HEK293 (cell line): ENCODE data around the gene SLC25A42.

ENCODE experiments used
- CTCF ChIA-PET: fragments of 350-600 bp; formaldehyde crosslinking; extraction: SDS; loops from one replicate; lab custom pipeline; 2021; ENCODE audit warnings: antibody characterized with exemption; lab: Yijun Ruan, JAX
- POLR2A ChIA-PET: fragments of 300-600 bp; formaldehyde crosslinking; extraction: SDS; loops from one replicate; lab custom pipeline; 2020; ENCODE audit warnings: antibody characterized with exemption, inconsistent platforms; lab: Yijun Ruan, JAX
- H3K27ac ChIP-seq: fragments of 200-500 bp; sonication (Bioruptor generic); 2 replicates; pipeline ENCODE4 v1.5.1; 2014; ENCODE audit warnings: low read depth, low read length, control low read depth, inconsistent platforms; ENCODE audit errors: extremely low read depth
- H3K36me3 ChIP-seq, 2 experiments: fragments of 200-500 bp in 1 of 2; sonication (Bioruptor generic) in 1 of 2; 1 replicate in 1 of 2; 2 replicates in 1 of 2; pipeline ENCODE4 v1.5.1; 2014 to 2017; ENCODE audit warnings: inconsistent platforms in 2 of 2, low read length in 2 of 2; ENCODE audit not compliant: control insufficient read depth in 2 of 2, insufficient read depth in 1 of 2
- H3K4me1 ChIP-seq: fragments of 200-500 bp; sonication (Bioruptor generic); 2 replicates; pipeline ENCODE4 v1.5.1; 2014; ENCODE audit warnings: mild to moderate bottlenecking, low read length, inconsistent platforms; ENCODE audit not compliant: control insufficient read depth, insufficient read depth
- H3K4me3 ChIP-seq: 2 replicates; pipeline ENCODE4 v1.5.1; 2011; ENCODE audit warnings: low read depth, mild to moderate bottlenecking, control low read depth, low read length, moderate library complexity
- H3K9me3 ChIP-seq: fragments of 200-500 bp; sonication (Bioruptor generic); 2 replicates; pipeline ENCODE4 v1.5.1; 2014; ENCODE audit warnings: low read depth, low read length, inconsistent platforms; ENCODE audit not compliant: control insufficient read depth, insufficient read depth
- FEZF1 ChIP-seq: fragments of 450-650 bp; formaldehyde crosslinking; IDR thresholded peaks from 2 replicates; pipeline ENCODE4 v1.5.1; 2016; ENCODE audit warnings: missing biosample characterization, missing genetic modification characterization
- ZFP3 ChIP-seq: fragments of 450-650 bp; formaldehyde crosslinking; IDR thresholded peaks from 2 replicates; pipeline ENCODE4 v1.5.1; 2016; ENCODE audit warnings: low read depth, missing biosample characterization, missing genetic modification characterization
- ZNF140 ChIP-seq: fragments of 450-650 bp; formaldehyde crosslinking; IDR thresholded peaks from 2 replicates; pipeline ENCODE4 v1.5.1; 2016; ENCODE audit warnings: missing biosample characterization, missing genetic modification characterization
- ZNF23 ChIP-seq: fragments of 450-650 bp; formaldehyde crosslinking; IDR thresholded peaks from 2 replicates; pipeline ENCODE4 v1.5.1; 2016; ENCODE audit warnings: missing biosample characterization, missing genetic modification characterization, borderline replicate concordance
- ZNF248 ChIP-seq: fragments of 450-650 bp; formaldehyde crosslinking; IDR thresholded peaks from 2 replicates; pipeline ENCODE4 v1.5.1; 2017; ENCODE audit warnings: missing biosample characterization, missing genetic modification characterization
- ZNF292 ChIP-seq: fragments of 450-650 bp; formaldehyde crosslinking; IDR thresholded peaks from 2 replicates; pipeline ENCODE4 v1.5.1; 2016; ENCODE audit warnings: low read depth, missing biosample characterization, missing genetic modification characterization, borderline replicate concordance
- ZNF501 ChIP-seq: fragments of 450-650 bp; formaldehyde crosslinking; IDR thresholded peaks from 2 replicates; pipeline ENCODE4 v1.5.1; 2016; ENCODE audit warnings: missing biosample characterization, missing genetic modification characterization
- ZNF549 ChIP-seq: fragments of 450-650 bp; IDR thresholded peaks from 2 replicates; pipeline ENCODE4 v1.5.1; 2018; ENCODE audit warnings: missing biosample characterization, missing genetic modification characterization, mild to moderate bottlenecking, inconsistent platforms, moderate library complexity
- ZNF558 ChIP-seq: fragments of 450-650 bp; formaldehyde crosslinking; IDR thresholded peaks from 2 replicates; pipeline ENCODE4 v1.5.1; 2016; ENCODE audit warnings: missing biosample characterization, missing genetic modification characterization
- ZNF561 ChIP-seq: fragments of 450-650 bp; IDR thresholded peaks from 2 replicates; pipeline ENCODE4 v1.5.1; 2018; ENCODE audit warnings: missing biosample characterization, missing genetic modification characterization, borderline replicate concordance
- ZNF785 ChIP-seq: fragments of 450-650 bp; formaldehyde crosslinking; IDR thresholded peaks from 2 replicates; pipeline ENCODE4 v1.5.1; 2016; ENCODE audit warnings: missing biosample characterization, missing genetic modification characterization
- TF ChIP-seq, protein P1 (sequence below): fragments of 450-650 bp; formaldehyde crosslinking; conservative IDR thresholded peaks from 2 replicates; pipeline ENCODE4 v1.5.1; 2016; ENCODE audit warnings: low read depth, missing biosample characterization, missing genetic modification characterization
- TF ChIP-seq, protein P2 (sequence below): fragments of 450-650 bp; formaldehyde crosslinking; IDR thresholded peaks from 2 replicates; pipeline ENCODE4 v1.5.1; 2016; ENCODE audit warnings: missing biosample characterization, missing genetic modification characterization, borderline replicate concordance
- TF ChIP-seq, protein P3 (sequence below): fragments of 450-650 bp; formaldehyde crosslinking; IDR thresholded peaks from 2 replicates; pipeline ENCODE4 v1.5.1; 2016; ENCODE audit warnings: missing biosample characterization, missing genetic modification characterization
- TF ChIP-seq, protein P4 (sequence below): fragments of 450-650 bp; formaldehyde crosslinking; IDR thresholded peaks from 2 replicates; pipeline ENCODE4 v1.5.1; 2016; ENCODE audit warnings: missing biosample characterization, missing genetic modification characterization
- TF ChIP-seq, protein P5 (sequence below): fragments of 450-650 bp; formaldehyde crosslinking; IDR thresholded peaks from 2 replicates; pipeline ENCODE4 v1.5.1; 2017; ENCODE audit warnings: missing biosample characterization, missing genetic modification characterization

Gene SLC25A42

DNA sequence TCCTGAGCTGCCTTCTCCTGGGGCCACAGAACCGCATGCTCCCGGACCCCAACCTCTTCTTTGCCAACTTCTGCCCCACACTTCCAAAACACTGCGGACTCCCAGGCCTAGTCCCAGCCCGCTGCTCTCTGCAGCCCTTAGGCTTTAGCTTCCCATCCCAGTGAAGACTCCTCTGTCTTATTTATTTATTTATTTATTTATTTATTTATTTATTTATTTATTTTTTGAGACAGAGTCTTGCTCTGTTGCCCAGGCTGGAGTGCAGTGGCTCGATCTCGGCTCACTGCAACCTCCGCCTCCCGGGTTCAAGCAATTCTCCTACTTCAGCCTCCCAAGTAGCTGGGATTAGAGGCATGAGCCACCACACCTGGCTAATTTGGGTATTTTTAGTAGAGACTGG is 84.7 kb downstream of the SLC25A42 start (continued):
- 0 out of 2 replicates have a peak, but pooled peaks have one; percentile 37 for TF ChIP-seq ZNF292 (tag by site-specific recombination)
- TF ChIP-seq ZNF558 = peak; percentile 80; the same call in 1 of the 2 replicates
- TF ChIP-seq, protein P1, sequence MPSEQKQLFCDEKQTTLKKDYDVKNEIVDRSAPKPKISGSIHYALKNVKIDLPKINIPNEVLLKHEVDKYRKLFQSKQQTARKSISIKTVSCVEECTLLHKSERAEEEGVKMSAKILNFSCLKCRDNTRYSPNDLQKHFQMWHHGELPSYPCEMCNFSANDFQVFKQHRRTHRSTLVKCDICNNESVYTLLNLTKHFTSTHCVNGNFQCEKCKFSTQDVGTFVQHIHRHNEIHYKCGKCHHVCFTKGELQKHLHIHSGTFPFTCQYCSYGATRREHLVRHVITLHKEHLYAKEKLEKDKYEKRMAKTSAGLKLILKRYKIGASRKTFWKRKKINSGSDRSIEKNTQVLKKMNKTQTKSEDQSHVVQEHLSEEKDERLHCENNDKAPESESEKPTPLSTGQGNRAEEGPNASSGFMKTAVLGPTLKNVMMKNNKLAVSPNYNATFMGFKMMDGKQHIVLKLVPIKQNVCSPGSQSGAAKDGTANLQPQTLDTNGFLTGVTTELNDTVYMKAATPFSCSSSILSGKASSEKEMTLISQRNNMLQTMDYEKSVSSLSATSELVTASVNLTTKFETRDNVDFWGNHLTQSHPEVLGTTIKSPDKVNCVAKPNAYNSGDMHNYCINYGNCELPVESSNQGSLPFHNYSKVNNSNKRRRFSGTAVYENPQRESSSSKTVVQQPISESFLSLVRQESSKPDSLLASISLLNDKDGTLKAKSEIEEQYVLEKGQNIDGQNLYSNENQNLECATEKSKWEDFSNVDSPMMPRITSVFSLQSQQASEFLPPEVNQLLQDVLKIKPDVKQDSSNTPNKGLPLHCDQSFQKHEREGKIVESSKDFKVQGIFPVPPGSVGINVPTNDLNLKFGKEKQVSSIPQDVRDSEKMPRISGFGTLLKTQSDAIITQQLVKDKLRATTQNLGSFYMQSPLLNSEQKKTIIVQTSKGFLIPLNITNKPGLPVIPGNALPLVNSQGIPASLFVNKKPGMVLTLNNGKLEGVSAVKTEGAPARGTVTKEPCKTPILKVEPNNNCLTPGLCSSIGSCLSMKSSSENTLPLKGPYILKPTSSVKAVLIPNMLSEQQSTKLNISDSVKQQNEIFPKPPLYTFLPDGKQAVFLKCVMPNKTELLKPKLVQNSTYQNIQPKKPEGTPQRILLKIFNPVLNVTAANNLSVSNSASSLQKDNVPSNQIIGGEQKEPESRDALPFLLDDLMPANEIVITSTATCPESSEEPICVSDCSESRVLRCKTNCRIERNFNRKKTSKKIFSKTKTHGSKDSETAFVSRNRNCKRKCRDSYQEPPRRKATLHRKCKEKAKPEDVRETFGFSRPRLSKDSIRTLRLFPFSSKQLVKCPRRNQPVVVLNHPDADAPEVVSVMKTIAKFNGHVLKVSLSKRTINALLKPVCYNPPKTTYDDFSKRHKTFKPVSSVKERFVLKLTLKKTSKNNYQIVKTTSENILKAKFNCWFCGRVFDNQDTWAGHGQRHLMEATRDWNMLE (tag by site-specific recombination) = peak; percentile 81
- peak; percentile 51; the same call in 1 of the 2 replicates for TF ChIP-seq ZNF140 (tag by site-specific recombination)

DNA sequence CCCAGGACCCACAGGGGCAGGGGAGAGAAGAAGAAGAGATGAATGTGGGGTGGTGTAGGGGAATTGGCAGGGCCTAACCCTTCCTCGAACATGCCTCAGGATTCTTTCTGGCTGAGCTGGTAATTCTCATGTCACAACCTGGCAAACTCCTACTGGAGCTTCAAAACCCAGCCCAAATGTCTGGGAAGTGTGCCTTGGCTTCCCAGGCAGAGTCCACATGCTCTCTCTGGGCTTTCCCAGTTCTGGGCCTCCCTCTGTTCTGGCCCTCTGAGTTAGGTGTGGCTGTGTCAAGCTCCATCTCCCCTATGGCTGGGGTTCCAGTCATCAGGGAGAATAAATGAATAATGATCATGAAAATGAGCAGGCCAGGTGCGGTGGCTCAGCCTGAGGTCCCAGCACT is 85.6 kb downstream of the SLC25A42 start:
- no peak overlapping the region for H3K27ac ChIP-seq
- TF ChIP-seq FEZF1 (tag by site-specific recombination) (no peak), ZNF561 (tag by site-specific recombination) (no peak), ZNF501 (tag by site-specific recombination) (no peak), ZFP3 (tag by site-specific recombination) (peak; percentile 65), ZNF785 (tag by site-specific recombination) (no peak)
- TF ChIP-seq, protein P2, sequence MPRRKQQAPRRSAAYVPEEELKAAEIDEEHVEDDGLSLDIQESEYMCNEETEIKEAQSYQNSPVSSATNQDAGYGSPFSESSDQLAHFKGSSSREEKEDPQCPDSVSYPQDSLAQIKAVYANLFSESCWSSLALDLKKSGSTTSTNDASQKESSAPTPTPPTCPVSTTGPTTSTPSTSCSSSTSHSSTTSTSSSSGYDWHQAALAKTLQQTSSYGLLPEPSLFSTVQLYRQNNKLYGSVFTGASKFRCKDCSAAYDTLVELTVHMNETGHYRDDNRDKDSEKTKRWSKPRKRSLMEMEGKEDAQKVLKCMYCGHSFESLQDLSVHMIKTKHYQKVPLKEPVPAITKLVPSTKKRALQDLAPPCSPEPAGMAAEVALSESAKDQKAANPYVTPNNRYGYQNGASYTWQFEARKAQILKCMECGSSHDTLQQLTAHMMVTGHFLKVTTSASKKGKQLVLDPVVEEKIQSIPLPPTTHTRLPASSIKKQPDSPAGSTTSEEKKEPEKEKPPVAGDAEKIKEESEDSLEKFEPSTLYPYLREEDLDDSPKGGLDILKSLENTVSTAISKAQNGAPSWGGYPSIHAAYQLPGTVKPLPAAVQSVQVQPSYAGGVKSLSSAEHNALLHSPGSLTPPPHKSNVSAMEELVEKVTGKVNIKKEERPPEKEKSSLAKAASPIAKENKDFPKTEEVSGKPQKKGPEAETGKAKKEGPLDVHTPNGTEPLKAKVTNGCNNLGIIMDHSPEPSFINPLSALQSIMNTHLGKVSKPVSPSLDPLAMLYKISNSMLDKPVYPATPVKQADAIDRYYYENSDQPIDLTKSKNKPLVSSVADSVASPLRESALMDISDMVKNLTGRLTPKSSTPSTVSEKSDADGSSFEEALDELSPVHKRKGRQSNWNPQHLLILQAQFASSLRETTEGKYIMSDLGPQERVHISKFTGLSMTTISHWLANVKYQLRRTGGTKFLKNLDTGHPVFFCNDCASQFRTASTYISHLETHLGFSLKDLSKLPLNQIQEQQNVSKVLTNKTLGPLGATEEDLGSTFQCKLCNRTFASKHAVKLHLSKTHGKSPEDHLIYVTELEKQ (tag by site-specific recombination) = no peak
- ChIA-PET POLR2A (no interaction called here), CTCF (interaction anchor here (0.6 to 5.4 kb wide), 3 partner anchors 25 to 560 kb away, joined by 3 to 37 read pairs (median 10); no protein-coding TSS in a partner anchor)
- no peaks in the 10 kb centered on the region for H3K9me3 ChIP-seq
- no peak overlapping the region for H3K4me3 ChIP-seq
- H3K36me3 ChIP-seq = peaks cover 0 to 5% of the 10 kb centered on the region in 2 experiments; a peak in 2 of 3 replicates
- no peaks in the 10 kb centered on the region for H3K4me1 ChIP-seq

DNA sequence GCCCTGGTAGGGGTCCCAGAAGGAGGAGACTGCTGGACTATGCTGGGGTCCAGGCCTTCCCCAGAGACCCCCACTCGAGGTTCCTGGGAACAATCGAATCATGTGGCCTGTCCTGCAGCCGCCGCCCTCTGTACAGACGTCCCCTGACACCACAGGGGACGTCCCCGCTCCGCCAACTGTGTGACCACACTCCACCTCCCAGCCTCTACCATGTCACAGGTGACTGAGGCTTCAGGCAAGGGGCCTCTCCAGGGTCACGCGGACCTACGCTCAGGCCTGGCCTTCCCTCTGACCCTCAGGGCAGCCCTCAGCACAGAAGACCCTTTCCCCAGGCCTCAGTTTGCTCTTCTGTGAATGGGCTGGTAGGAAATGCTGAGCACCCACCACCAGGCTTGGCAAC is 87.6 kb downstream of the SLC25A42 start:
- H3K36me3 ChIP-seq = peaks cover 0 to 5% of the 10 kb centered on the region in 2 experiments; a peak in 2 of 3 replicates
- ChIA-PET CTCF (interaction anchor here (0.6 kb wide), 1 partner anchor 23 kb away, joined by 5 read pairs; no protein-coding TSS in a partner anchor), POLR2A (interaction anchor here (0.5 kb wide), 1 partner anchor 29 kb away, joined by 4 read pairs; no protein-coding TSS in a partner anchor)
- no peak overlapping the region for H3K27ac ChIP-seq
- no peaks in the 10 kb centered on the region for H3K9me3 ChIP-seq
- H3K4me1 ChIP-seq = no peaks in the 10 kb centered on the region
- no peak overlapping the region for H3K4me3 ChIP-seq
- TF ChIP-seq, protein P3, sequence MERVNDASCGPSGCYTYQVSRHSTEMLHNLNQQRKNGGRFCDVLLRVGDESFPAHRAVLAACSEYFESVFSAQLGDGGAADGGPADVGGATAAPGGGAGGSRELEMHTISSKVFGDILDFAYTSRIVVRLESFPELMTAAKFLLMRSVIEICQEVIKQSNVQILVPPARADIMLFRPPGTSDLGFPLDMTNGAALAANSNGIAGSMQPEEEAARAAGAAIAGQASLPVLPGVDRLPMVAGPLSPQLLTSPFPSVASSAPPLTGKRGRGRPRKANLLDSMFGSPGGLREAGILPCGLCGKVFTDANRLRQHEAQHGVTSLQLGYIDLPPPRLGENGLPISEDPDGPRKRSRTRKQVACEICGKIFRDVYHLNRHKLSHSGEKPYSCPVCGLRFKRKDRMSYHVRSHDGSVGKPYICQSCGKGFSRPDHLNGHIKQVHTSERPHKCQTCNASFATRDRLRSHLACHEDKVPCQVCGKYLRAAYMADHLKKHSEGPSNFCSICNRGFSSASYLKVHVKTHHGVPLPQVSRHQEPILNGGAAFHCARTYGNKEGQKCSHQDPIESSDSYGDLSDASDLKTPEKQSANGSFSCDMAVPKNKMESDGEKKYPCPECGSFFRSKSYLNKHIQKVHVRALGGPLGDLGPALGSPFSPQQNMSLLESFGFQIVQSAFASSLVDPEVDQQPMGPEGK (tag by site-specific recombination) = no peak
- TF ChIP-seq, protein P4, sequence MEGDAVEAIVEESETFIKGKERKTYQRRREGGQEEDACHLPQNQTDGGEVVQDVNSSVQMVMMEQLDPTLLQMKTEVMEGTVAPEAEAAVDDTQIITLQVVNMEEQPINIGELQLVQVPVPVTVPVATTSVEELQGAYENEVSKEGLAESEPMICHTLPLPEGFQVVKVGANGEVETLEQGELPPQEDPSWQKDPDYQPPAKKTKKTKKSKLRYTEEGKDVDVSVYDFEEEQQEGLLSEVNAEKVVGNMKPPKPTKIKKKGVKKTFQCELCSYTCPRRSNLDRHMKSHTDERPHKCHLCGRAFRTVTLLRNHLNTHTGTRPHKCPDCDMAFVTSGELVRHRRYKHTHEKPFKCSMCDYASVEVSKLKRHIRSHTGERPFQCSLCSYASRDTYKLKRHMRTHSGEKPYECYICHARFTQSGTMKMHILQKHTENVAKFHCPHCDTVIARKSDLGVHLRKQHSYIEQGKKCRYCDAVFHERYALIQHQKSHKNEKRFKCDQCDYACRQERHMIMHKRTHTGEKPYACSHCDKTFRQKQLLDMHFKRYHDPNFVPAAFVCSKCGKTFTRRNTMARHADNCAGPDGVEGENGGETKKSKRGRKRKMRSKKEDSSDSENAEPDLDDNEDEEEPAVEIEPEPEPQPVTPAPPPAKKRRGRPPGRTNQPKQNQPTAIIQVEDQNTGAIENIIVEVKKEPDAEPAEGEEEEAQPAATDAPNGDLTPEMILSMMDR (tag by site-specific recombination) = no peak
- TF ChIP-seq, protein P5, sequence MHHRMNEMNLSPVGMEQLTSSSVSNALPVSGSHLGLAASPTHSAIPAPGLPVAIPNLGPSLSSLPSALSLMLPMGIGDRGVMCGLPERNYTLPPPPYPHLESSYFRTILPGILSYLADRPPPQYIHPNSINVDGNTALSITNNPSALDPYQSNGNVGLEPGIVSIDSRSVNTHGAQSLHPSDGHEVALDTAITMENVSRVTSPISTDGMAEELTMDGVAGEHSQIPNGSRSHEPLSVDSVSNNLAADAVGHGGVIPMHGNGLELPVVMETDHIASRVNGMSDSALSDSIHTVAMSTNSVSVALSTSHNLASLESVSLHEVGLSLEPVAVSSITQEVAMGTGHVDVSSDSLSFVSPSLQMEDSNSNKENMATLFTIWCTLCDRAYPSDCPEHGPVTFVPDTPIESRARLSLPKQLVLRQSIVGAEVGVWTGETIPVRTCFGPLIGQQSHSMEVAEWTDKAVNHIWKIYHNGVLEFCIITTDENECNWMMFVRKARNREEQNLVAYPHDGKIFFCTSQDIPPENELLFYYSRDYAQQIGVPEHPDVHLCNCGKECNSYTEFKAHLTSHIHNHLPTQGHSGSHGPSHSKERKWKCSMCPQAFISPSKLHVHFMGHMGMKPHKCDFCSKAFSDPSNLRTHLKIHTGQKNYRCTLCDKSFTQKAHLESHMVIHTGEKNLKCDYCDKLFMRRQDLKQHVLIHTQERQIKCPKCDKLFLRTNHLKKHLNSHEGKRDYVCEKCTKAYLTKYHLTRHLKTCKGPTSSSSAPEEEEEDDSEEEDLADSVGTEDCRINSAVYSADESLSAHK = no peak
- TF ChIP-seq ZNF23 (tag by site-specific recombination) = no peak
- no peak for TF ChIP-seq ZNF248 (tag by site-specific recombination)
- no peak for TF ChIP-seq ZNF549 (tag by site-specific recombination)
